Muscle layer of duodenum (tissue), 2 donors: ENCODE measurements around the gene ARPC1B.

ENCODE experiments used
- H3K27ac ChIP-seq: one replicate; pipeline ENCODE4 v1.7.0; 2013; ENCODE audit warnings: mild to moderate bottlenecking, low read length
- H3K27me3 ChIP-seq: one replicate; pipeline ENCODE4 v1.7.0; 2013; ENCODE audit warnings: low read depth, mild to moderate bottlenecking, control low read depth, low read length
- H3K36me3 ChIP-seq, 2 donors: one replicate each; pipeline ENCODE4 v1.7.0; 2013; ENCODE audit warnings: low read length in 2 of 2, control low read depth in 1 of 2, mild to moderate bottlenecking in 1 of 2; ENCODE audit not compliant: insufficient read depth in 2 of 2, control insufficient read depth in 1 of 2
- H3K4me1 ChIP-seq, 2 donors: one replicate each; pipeline ENCODE4 v1.7.0; 2013; ENCODE audit warnings: low read length in 2 of 2, mild to moderate bottlenecking in 2 of 2, control low read depth in 1 of 2, moderate library complexity in 1 of 2; ENCODE audit not compliant: insufficient read depth in 2 of 2, control insufficient read depth in 1 of 2
- H3K4me3 ChIP-seq, 2 donors: one replicate each; pipeline ENCODE4 v1.7.0; 2013; ENCODE audit warnings: low read length in 2 of 2, low read depth in 1 of 2, mild to moderate bottlenecking in 1 of 2
- H3K9me3 ChIP-seq, 2 donors: one replicate each; pipeline ENCODE4 v1.7.0; 2013; ENCODE audit warnings: low read length in 2 of 2, control low read depth in 1 of 2, mild to moderate bottlenecking in 1 of 2; ENCODE audit not compliant: control insufficient read depth in 1 of 2
- donor health status: healthy.

The ARPC1B gene

GRCh38 chr7:99437946-99438572 lies 63.5 kb downstream of the ARPC1B start:
- H3K27ac ChIP-seq: no peak overlapping the region
- H3K27me3 ChIP-seq: no peaks in the 10 kb centered on the region
- H3K4me1 ChIP-seq: peaks cover 10 to 33% of the 10 kb centered on the region in 2 donors
- H3K9me3 ChIP-seq: no peaks in the 10 kb centered on the region
- peak overlapping the region; percentile 68 to 97 for H3K4me3 ChIP-seq
- H3K36me3 ChIP-seq: peaks cover 11 to 14% of the 10 kb centered on the region in 2 donors

- H3K27ac ChIP-seq: peak within 1 kb of the TSS; percentile 65
- no peaks in the 10 kb centered on the region for H3K27me3 ChIP-seq
- H3K4me1 ChIP-seq: peaks cover 10 to 33% of the 10 kb centered on the region in 2 donors
- peak within 1 kb of the TSS; percentile 78 to 97 for H3K4me3 ChIP-seq
- H3K9me3 ChIP-seq: no peaks in the 10 kb centered on the region
- H3K36me3 ChIP-seq: peaks cover 5 to 8% of the 10 kb centered on the region in 2 donors
Measured at GRCh38 chr7:99438573-99439480, 64.3 kb downstream of the ARPC1B start, which contains the start of the genes CPSF4 and PTCD1. Gene CPSF4 (plus strand): TSS chr7:99438943. CDS start chr7:99439083, 140 bp downstream. Gene PTCD1 (minus strand): TSS chr7:99438798. CDS start chr7:99435242, 3,556 bp downstream.

DNA sequence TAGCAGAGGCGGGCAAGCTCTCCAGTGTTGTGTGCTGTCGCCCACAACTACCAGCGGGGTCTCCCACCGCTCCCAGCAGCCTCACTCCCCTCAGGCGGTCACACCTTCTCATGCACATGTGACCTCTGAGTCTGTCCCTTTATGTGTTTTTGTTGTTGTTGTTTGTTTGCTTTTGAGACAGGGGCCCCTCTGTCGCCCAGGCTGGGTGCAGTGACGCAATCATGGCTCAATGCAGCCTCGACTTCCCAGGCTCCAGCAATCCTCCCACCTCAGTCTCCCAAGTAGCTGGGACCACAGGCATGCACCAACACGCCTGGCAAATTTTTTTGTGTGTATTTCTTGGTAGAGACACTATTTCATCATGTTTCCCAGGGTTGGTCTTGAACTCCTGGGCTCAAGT lies 65.7 kb downstream of the ARPC1B start:
- no peaks in the 10 kb centered on the region for H3K9me3 ChIP-seq
- H3K4me3 ChIP-seq: peak overlapping the region; percentile 78 to 97
- no peak overlapping the region for H3K27ac ChIP-seq
- H3K27me3 ChIP-seq: no peaks in the 10 kb centered on the region
- peaks cover 10 to 33% of the 10 kb centered on the region in 2 donors for H3K4me1 ChIP-seq
- peaks cover 5 to 9% of the 10 kb centered on the region in 2 donors for H3K36me3 ChIP-seq
